ENCODE data around the gene ZNF24.

The ZNF24 gene

DNA sequence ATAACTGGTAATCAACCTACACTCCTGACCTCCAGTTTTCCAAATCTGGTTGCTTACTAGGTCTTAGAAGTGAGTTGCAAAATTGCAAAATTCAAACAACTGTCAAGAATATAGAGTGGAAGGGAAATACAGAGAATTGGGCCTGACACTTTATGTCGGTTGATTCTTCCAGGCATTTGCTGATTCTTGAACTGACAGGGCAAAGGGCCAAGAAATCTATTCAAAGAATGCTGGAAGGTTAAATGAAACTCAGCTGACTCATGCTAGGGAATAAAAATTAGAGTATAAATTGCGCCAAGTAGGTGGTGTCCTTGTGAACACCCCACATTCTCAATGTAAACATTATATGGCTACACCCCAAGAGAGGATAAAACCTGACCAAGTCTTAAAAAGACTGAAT, 32.7 kb downstream of the ZNF24 start:
- no peak for FAIRE-seq
- no peak for DNase-seq (ENCODE audit: extremely low spot score, insufficient read length, low read depth)

DNA sequence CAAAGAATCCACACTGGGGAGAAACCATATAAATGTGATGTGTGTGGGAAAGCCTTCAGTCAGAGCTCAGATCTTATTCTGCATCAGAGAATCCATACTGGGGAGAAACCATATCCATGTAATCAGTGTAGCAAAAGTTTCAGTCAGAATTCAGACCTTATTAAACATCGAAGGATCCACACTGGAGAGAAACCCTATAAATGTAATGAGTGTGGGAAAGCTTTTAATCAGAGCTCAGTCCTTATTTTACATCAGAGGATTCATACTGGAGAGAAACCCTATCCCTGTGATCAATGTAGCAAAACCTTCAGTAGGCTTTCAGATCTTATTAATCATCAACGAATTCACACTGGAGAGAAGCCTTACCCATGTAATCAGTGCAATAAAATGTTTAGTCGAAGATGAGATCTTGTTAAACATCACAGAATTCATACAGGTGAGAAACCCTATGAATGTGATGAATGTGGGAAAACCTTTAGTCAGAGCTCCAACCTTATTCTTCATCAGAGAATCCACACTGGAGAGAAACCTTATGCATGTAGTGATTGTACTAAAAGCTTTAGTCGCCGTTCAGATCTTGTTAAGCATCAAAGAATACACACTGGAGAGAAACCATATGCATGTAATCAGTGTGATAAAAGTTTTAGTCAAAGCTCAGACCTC, 37.5 kb downstream of the ZNF24 start:
- FAIRE-seq (no peak), DNase-seq (ENCODE audit: extremely low spot score, insufficient read length, low read depth) (no peak)

DNA sequence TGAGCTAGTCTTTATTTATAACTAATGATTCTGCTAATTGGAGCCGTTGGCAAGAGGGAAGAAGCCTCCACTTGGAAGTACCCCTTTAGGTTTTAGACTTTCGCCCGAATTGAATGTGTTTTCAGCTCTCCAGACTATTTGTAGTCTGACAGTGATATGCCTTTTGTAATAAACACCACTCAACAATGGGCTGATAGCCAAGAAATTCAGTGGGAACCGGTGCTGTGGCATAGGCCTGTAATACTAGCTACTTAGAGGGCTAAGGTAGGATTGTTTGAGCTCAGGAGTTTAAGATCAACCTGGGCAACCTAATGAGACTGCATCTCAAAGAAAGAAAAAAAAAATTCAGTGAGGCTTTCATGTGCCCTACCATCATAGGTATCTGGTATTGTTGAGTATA, 40.6 kb downstream of the ZNF24 start:
- DNase-seq (ENCODE audit: extremely low spot score, insufficient read length, low read depth) (no peak), FAIRE-seq (no peak)

DNA sequence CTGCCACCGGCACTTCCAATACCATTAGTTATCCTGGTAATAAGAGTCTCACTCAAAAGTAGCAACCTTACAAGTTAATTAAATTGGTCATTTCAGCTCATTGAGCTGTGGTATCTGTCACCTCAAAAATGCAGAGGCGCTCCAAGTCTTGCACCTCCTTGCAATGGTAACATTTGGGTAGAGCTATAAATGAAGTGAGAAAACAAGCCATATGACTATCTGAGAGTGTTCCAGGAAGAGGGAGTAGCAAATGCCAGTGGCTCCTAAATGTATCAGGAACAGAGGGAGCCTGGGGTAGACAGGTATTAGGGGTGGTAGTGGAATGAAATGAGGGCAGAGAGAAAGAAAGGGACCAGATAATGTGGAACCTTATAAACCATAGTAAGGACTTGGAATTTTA, 48.2 kb downstream of the ZNF24 start:
- FAIRE-seq (no peak), DNase-seq (ENCODE audit: extremely low spot score, insufficient read length, low read depth) (no peak)

DNA sequence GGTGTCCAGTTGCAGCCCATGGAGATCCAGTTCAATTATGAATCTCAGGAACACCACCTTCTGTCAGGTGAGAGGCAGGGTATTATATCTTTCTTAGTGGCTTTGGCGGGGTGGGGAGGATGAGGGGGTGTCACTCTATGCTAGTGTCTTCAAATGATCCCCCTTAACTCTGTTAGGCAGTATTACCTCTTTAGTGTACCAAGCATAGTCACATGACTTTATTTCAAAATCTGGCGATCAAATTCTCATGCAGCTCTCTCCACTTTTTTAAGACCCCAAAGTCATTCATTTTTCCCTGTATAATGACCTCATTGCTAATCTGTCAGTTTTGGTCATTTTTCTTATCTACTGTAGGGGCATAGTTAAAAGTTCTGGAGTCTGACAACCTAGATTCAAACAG, 53.1 kb downstream of the ZNF24 start:
- no peak for FAIRE-seq
- no peak for DNase-seq (ENCODE audit: extremely low spot score, insufficient read length, low read depth)

DNA sequence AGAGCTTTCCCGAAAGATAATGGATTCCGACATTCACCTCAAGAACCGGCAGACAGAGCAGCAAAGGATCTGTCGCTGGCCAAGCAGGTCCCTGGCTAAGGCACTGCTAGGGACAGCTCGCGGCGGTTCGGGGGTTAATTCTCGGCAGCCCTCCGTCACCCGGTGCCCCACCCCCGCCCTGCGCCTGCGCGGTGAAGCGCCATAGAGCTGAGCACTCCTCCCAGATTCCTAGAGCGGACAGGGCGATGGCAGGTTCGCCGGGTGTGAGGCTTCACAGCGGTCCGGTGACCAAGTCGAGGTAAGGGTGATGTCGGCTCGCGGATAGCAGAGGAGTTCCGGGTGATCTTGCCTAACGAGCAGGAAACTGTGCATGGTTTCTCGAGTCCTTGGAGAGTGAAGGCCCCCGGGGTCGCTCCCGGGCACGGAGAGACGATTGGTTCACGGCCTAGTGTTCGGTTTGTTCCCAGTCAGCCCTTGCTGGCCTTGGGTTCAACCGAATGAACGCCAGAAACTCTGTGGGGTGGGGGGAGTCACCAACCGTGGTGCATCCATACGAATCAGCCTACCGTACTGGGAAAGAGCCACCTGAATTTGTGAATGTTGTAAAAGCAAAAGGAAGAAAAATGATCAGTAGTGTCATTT, 54.0 kb downstream of the ZNF24 start, which contains the start of gene ZSCAN30:
TSS of gene ZSCAN30 (minus strand) at position 136 of the 642 bp plus-strand sequence. CDS start 25,877 bp downstream, outside the sequence.
- DNase-seq (ENCODE audit: extremely low spot score, insufficient read length, low read depth) (peak; percentile 87), FAIRE-seq (peak; percentile 97)

DNA sequence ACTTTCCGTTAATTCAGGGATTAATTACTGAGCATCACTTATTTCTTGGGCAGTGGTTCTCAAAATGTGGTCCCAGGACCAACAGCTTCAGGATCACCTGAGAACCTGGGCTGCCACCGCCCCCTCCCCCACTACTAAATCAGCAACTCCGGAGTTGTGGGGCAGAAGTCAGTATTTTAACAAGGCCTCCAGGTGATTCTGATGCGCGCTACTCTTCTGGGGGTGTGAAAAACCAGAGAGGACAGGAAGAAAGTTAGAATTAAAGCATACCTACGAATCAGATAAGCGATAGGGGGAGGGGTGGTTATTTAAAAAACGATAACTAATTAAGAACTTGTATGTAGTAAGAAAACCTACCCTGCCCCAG, 54.5 kb downstream of the ZNF24 start:
- DNase-seq (ENCODE audit: extremely low spot score, insufficient read length, low read depth) (no peak), FAIRE-seq (no peak)

DNA sequence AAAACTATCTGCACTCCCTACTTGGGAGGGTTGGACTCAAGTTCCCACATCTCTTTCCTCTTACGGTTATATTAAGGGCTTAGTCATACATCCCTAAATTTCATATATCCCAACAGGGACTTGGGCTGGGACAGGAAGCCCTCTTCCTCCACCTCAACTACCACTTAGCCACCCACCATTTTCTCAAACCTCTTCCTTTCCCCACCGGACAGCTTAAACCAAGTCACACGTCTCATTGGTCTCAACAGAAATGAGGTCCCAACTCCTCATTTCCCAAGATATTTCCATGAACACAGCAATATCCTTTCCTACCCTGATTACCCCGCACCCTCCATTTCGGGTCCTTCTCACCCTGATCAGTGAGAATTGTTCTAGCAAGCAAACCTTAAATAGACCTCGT, 54.9 kb downstream of the ZNF24 start:
- no peak for DNase-seq (ENCODE audit: extremely low spot score, insufficient read length, low read depth)
- FAIRE-seq: no peak

DNA sequence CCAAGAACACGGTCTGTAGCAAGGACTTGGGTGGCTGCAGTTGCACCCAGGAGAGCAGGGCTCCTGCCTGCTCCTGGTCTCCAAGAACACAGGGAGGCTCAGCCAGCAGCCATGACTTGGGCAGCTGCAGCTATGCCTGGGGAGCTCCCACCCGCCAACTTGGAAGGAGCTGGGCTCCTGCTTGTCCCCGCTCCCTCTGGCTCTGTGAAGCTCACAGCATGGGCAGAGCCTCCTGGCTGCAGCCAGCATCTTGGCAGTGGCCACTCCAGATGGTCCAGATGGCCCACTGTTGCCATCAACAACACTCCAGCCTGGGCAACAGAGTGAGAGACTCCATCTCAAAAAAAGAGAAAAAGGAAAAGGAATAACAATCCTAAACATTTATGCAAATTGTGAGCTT, 59.4 kb downstream of the ZNF24 start:
- FAIRE-seq (no peak), DNase-seq (ENCODE audit: extremely low spot score, insufficient read length, low read depth) (no peak)

DNA sequence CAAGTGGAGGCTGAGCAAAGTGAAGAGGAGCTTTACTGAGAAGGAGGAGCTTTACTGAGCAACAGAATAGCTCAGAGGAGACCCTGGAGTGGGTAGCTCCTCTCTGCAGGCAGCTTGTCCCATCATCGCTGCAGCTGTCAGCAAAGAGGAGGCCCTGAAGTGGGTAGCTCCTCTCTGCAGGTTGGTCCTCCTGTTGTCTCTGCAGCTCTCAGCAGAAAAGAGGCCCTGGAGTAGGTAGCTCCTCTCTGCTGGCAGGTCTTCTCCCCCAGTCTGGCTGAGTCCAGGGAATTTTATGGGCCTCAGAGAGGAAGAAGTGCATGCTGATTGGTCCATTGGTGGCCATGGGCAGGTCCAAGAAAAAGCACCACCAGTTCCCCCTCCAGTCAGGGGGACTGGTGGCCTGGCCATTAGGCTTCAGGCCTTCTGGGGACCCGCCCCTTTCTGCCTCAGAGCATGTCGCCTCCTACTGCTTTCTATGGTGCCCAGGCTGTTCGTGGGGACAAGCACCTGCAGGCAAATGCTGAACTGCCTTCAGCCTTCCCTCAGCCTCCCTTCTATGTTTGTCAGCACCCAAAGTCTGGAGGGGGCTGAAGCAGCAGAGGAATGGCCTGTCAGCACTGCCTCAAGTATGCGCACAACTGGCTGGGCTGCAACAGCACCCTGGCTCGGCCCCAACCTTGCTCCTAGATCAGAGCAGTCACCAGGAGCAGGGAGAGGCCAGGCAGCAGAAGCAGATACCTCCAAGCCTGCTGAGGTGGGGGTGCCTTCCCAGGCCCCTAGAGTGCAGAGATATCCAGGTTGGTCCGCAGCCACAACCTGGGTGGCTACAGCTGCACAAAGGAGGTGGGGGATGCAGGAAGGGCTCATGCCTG, 60.1 kb downstream of the ZNF24 start:
- FAIRE-seq: no peak
- no peak for DNase-seq (ENCODE audit: extremely low spot score, insufficient read length, low read depth)

DNA sequence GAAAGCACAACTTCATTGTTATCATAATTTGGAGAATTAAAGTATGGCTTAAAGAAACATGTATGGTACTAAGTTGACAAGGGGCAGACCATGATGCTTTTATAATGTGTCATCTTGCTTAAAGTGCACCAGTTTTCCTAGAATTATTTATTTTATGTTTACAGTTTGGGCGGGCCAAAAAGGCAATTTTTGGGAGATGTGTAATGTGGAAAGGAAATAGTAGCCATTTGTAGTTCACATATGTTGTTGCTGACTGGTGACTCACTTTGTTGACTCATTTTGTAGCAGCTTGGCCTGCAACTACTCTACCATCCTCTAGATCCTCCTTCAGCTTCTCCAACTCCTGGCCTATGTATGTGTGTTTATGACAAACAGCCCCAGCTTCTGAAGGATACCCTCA, 61.9 kb downstream of the ZNF24 start:
- DNase-seq (ENCODE audit: extremely low spot score, insufficient read length, low read depth) (no peak), FAIRE-seq (no peak)
